Mesendoderm (in vitro differentiated cells): ENCODE results near the gene C19orf12.

ENCODE experiments used
- DNase-seq: peaks from one replicate; pipeline ENCODE4 v3.0.0; 2013
- H2AK5ac ChIP-seq: 2 replicates; pipeline ENCODE4 v1.6.1; 2013; ENCODE audit warnings: low read length, inconsistent platforms
- H2BK120ac ChIP-seq: 2 replicates; pipeline ENCODE4 v1.6.1; 2013; ENCODE audit warnings: low read depth, mild to moderate bottlenecking, low read length, moderate library complexity, mixed read lengths
- H2BK15ac ChIP-seq: replicated peaks from 2 replicates; pipeline ENCODE4 v1.6.1; 2013; ENCODE audit warnings: low read depth, mild to moderate bottlenecking, moderate library complexity
- H2BK5ac ChIP-seq: 2 replicates; pipeline ENCODE4 v1.6.1; 2013; ENCODE audit warnings: low read length, inconsistent platforms
- H3K18ac ChIP-seq: 2 replicates; pipeline ENCODE4 v1.6.1; 2013; ENCODE audit warnings: mild to moderate bottlenecking, low read length, mixed read lengths
- H3K23ac ChIP-seq: one replicate; pipeline ENCODE4 v1.6.1; 2013; ENCODE audit warnings: low read length
- H3K27ac ChIP-seq: 2 replicates; pipeline ENCODE4 v1.5.1; 2013; ENCODE audit warnings: low read depth, mild to moderate bottlenecking, inconsistent platforms, low read length, moderate library complexity
- H3K27me3 ChIP-seq: 2 replicates; pipeline ENCODE4 v1.6.1; 2013; ENCODE audit warnings: low read length, control low read depth, mild to moderate bottlenecking, inconsistent platforms; ENCODE audit not compliant: insufficient read depth, poor library complexity
- H3K36me3 ChIP-seq: 2 replicates; pipeline ENCODE4 v1.6.1; 2013; ENCODE audit warnings: low read length, inconsistent platforms; ENCODE audit not compliant: control insufficient read depth, insufficient read depth
- H3K4ac ChIP-seq: one replicate; pipeline ENCODE4 v1.6.1; 2013; ENCODE audit warnings: low read depth, mild to moderate bottlenecking, low read length, moderate library complexity
- H3K4me1 ChIP-seq: 2 replicates; pipeline ENCODE4 v1.6.1; 2013; ENCODE audit warnings: low read depth, low read length, inconsistent platforms; ENCODE audit not compliant: control insufficient read depth
- H3K4me2 ChIP-seq: 2 replicates; pipeline ENCODE4 v1.6.1; 2013; ENCODE audit warnings: low read length
- H3K4me3 ChIP-seq: 2 replicates; pipeline ENCODE4 v1.5.1; 2013; ENCODE audit warnings: mild to moderate bottlenecking, low read length
- H3K56ac ChIP-seq: one replicate; pipeline ENCODE4 v1.6.1; 2013; ENCODE audit warnings: low read length
- H3K79me1 ChIP-seq: 2 replicates; pipeline ENCODE4 v1.6.1; 2013; ENCODE audit warnings: low read length, inconsistent platforms
- H3K79me2 ChIP-seq: 2 replicates; pipeline ENCODE4 v1.6.1; 2013; ENCODE audit warnings: mild to moderate bottlenecking, low read length; ENCODE audit not compliant: control insufficient read depth, insufficient read depth
- H3K9ac ChIP-seq: 2 replicates; pipeline ENCODE4 v1.6.1; 2013; ENCODE audit warnings: low read length, inconsistent platforms
- H4K5ac ChIP-seq: one replicate; pipeline ENCODE4 v1.6.1; 2013; ENCODE audit warnings: low read length
- H4K8ac ChIP-seq: one replicate; pipeline ENCODE4 v1.6.1; 2013; ENCODE audit warnings: low read depth, mild to moderate bottlenecking, control low read depth, low read length, moderate library complexity
- WGBS: extraction: QIAGEN DNeasy Blood & Tissue Kit; methylation state at CpG from one replicate; pipeline ENCODE4 v1.1.7; 2013; ENCODE audit warnings: low lambda C conversion rate, missing lambda C conversion rate; ENCODE audit not compliant: insufficient coverage; ENCODE audit errors: extremely low coverage; 5-methylcytosine and 5-hydroxymethylcytosine counted together

C19orf12 gene

DNA sequence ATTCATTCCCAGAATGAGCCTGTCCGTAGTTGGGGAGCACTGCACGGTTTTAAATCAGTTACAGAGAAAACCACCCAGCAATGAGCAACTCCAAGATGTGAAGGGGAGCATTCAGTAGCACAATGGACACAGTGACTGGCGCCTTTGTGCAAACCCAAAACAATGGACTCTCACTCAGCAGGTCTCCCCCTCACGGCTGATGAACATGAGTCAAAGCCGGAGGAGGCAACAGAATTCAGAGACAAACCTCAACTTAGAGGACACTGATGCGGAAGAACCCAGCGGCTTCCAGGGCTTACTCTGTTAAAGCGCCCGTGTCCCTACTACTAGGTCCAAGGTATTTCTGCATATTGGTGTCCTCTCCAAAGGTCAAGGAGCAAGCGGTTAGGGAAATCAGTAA lies 32.1 kb downstream of the C19orf12 start:
- no peak overlapping the region for H4K5ac ChIP-seq
- no peak overlapping the region for H2BK5ac ChIP-seq
- no peak overlapping the region for H3K23ac ChIP-seq
- no peak for DNase-seq
- H3K36me3 ChIP-seq, result no peaks in the 10 kb centered on the region
- H3K4ac ChIP-seq, result no peak overlapping the region
- H3K27ac ChIP-seq, result no peak overlapping the region
- no peak overlapping the region for H4K8ac ChIP-seq
- H3K4me1 ChIP-seq, result no peaks in the 10 kb centered on the region
- no peak overlapping the region for H3K18ac ChIP-seq
- no peak overlapping the region for H3K9ac ChIP-seq
- H2BK120ac ChIP-seq, result no peak overlapping the region
- no peak overlapping the region for H3K56ac ChIP-seq
- H3K79me2 ChIP-seq, result no peaks in the 10 kb centered on the region
- H2BK15ac ChIP-seq, result no peak overlapping the region
- no peak overlapping the region for H3K4me3 ChIP-seq
- no peak overlapping the region for H3K4me2 ChIP-seq
- H3K27me3 ChIP-seq, result no peaks in the 10 kb centered on the region
- no peaks in the 10 kb centered on the region for H3K79me1 ChIP-seq
- WGBS, result no CpG with 5 or more reads among the region's 10 CpGs
- H2AK5ac ChIP-seq, result no peak overlapping the region

DNA sequence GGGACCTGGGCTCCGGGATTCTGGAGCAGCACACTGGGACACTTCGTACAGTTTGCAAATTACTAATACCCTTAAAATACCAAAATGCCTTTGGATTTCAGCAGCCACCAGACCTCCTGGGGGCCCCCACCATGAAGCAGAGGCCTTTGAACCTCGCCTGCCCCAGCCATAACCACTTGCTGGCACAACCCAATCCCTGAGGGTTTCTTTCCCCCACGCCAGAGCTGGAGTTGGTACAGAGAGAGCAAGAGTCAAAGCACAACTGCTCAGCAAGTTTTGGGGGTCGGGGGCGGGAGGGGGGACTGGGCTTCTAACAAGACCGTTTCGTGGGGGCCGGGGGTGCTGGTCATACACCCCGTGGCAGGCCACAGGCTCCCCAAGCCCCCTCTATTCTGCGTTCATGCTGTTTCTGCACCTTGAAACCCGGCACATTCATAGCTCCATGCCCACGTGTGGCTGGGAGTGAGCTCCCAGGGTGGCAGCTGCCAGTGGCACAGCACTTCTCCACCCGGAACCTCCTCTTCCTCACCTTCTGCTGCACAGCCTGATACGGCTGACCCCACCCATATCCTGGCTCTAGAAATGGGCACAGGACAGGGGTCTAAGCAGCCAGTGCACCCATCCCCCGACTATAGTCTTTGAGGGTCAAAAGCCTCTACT lies 32.7 kb downstream of the C19orf12 start:
- no peak overlapping the region for H3K27ac ChIP-seq
- H3K23ac ChIP-seq, result no peak overlapping the region
- WGBS, result no CpG with 5 or more reads among the region's 16 CpGs

DNA sequence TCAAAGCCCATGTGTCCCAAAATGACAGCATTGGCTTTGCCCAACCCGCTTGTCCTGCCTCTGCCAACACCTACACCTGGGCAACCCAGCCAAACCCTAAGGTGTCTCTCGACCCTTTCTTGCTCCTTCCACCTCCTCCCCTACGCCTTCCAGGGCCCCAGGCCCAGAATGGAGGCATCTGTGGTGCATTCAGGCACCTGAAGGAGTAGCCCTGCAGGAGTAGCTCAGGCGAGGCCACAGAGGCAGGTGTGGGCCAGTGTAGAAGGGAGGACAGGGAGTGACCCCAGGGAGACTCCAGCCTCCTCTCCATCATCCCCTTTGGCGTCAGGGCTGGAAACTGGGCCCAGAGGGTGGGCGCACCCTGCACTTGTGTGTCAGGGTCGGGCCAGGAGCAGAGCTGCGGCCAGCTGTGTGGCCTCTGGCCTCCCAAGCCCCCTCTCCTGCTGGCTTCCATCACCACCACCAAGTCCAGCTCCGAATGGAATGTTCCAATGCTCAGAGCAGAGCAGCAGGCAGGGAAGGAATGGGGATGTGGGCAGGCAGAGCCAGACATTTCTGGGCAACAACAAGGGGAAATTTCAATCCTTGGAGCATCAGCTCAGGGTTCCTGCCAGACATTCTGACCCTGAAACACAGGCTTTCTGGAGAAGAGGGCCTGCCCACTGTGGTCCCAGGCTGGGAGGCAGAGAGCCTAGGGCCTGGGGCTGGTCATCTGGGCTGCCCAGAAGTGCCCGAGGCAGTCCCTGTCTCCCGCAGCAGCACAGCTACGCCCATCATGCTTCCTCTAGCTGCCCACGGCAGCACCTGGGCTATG lies 33.4 kb downstream of the C19orf12 start:
- Histone ChIP-seq H3K27ac (no peak overlapping the region), H3K36me3 (no peaks in the 10 kb centered on the region)
- no CpG with 5 or more reads among the region's 13 CpGs for WGBS

More for the DNA sequence above, 32.7 kb downstream of the C19orf12 start:
- Histone ChIP-seq H4K8ac (no peak overlapping the region), H2BK5ac (no peak overlapping the region), H2BK15ac (no peak overlapping the region), H3K56ac (no peak overlapping the region), H3K79me2 (no peaks in the 10 kb centered on the region), H3K4me1 (no peaks in the 10 kb centered on the region), H3K36me3 (no peaks in the 10 kb centered on the region), H3K9ac (no peak overlapping the region), H3K4me2 (no peak overlapping the region), H4K5ac (no peak overlapping the region), H3K4ac (no peak overlapping the region), H3K79me1 (no peaks in the 10 kb centered on the region), H3K18ac (no peak overlapping the region), H3K4me3 (no peak overlapping the region), H3K27me3 (no peaks in the 10 kb centered on the region), H2BK120ac (no peak overlapping the region), H2AK5ac (no peak overlapping the region)
- DNase-seq, result no peak

DNA sequence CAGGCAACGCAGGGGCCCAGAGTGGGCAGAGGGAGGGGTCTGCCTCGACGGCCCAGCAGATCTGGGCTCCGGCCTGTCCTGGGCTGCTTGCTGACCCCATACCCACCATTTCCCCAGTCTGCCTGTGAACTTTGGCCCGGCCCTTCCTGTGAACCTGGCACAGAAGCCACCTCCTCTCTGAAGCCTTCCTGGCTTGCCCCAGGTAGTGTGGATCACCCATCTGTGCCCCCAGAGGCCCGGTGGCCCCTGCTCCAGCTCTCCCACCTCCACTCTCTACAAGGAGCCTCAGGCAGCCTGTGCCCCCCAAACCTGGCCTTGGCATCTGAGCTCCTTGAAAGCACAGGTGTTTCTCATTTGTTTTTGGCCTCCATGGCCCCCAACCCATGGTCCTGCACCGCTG lies 34.1 kb downstream of the C19orf12 start:
- Histone ChIP-seq H3K9ac (no peak overlapping the region), H3K36me3 (no peaks in the 10 kb centered on the region), H4K5ac (no peak overlapping the region), H3K4me2 (no peak overlapping the region), H3K4me1 (no peaks in the 10 kb centered on the region), H3K56ac (no peak overlapping the region), H3K79me1 (no peaks in the 10 kb centered on the region), H2BK15ac (no peak overlapping the region), H3K23ac (no peak overlapping the region), H3K4ac (no peak overlapping the region), H3K27me3 (no peaks in the 10 kb centered on the region), H4K8ac (no peak overlapping the region), H3K18ac (no peak overlapping the region), H3K4me3 (no peak overlapping the region), H2BK5ac (no peak overlapping the region), H3K79me2 (no peaks in the 10 kb centered on the region), H2AK5ac (no peak overlapping the region), H2BK120ac (no peak overlapping the region), H3K27ac (no peak overlapping the region)
- no peak for DNase-seq
- no CpG with 5 or more reads among the region's 7 CpGs for WGBS

More for the DNA sequence above, 33.4 kb downstream of the C19orf12 start:
- Histone ChIP-seq H3K4me3 (no peak overlapping the region), H3K4ac (no peak overlapping the region), H3K56ac (no peak overlapping the region), H4K8ac (no peak overlapping the region), H4K5ac (no peak overlapping the region), H3K18ac (no peak overlapping the region), H2AK5ac (no peak overlapping the region), H3K9ac (no peak overlapping the region), H3K4me2 (no peak overlapping the region), H3K4me1 (no peaks in the 10 kb centered on the region), H2BK15ac (no peak overlapping the region), H3K79me1 (no peaks in the 10 kb centered on the region), H3K79me2 (no peaks in the 10 kb centered on the region), H3K27me3 (no peaks in the 10 kb centered on the region), H2BK5ac (no peak overlapping the region), H3K23ac (no peak overlapping the region), H2BK120ac (no peak overlapping the region)
- DNase-seq, result no peak

DNA sequence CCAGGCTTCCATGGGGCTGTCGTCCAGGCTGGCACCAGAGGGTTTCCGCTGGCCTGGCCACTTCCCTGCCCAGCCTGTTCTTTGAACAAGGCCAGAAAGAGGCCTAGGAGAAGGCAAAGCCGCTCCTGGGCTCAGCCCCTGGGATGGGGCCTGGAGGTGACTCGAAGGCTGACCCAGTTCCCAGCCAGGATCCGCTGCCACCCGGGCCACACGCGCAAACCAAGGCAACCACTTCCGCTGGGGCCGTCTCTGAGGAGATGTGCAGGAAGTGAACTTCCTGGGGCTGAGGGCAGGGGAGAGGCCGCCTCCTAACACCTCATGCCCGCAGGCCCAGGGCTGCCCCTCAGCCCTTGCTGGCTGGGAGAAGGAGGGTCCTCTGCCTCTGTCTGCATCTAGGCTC lies 34.6 kb downstream of the C19orf12 start:
- Histone ChIP-seq H2BK120ac (no peak overlapping the region), H2BK15ac (no peak overlapping the region), H2AK5ac (no peak overlapping the region), H3K79me2 (no peaks in the 10 kb centered on the region), H3K27me3 (no peaks in the 10 kb centered on the region), H3K9ac (no peak overlapping the region), H3K4me1 (no peaks in the 10 kb centered on the region), H3K18ac (no peak overlapping the region), H3K27ac (no peak overlapping the region), H3K79me1 (no peaks in the 10 kb centered on the region), H3K4me2 (no peak overlapping the region), H3K23ac (no peak overlapping the region), H3K4ac (no peak overlapping the region), H2BK5ac (no peak overlapping the region), H4K5ac (no peak overlapping the region), H4K8ac (no peak overlapping the region), H3K4me3 (no peak overlapping the region), H3K36me3 (no peaks in the 10 kb centered on the region), H3K56ac (no peak overlapping the region)
- no CpG with 5 or more reads among the region's 12 CpGs for WGBS
- no peak for DNase-seq
